ENCODE measurements around the gene FEM1B.

- TF ChIP-seq CTCF (IDR thresholded peaks at IDR 0.05): no peak
- no peak for TF ChIP-seq EP300 (IDR thresholded peaks at IDR 0.05)
Observed at GRCh38 chr15:68316061-68316804, 38.7 kb downstream of the FEM1B start.

All from stomach (tissue), 4 donors.